Fibroblast of mammary gland (primary cell): ENCODE measurements around the gene REEP6.

Experiments
- DNase-seq: peaks from one replicate; pipeline ENCODE4 v3.0.0-alpha.2; 2010; ENCODE audit warnings: low read depth
- H3K4me3 ChIP-seq: 2 replicates; pipeline ENCODE4 v1.5.1; 2011; ENCODE audit warnings: low read depth, mild to moderate bottlenecking, low read length, moderate library complexity; ENCODE audit not compliant: control insufficient read depth
- TF ChIP-seq, protein P1 (sequence below): conservative IDR thresholded peaks from 2 replicates; pipeline ENCODE4 v1.5.1; 2011; ENCODE audit warnings: low read depth, low read length, inconsistent platforms; ENCODE audit not compliant: control insufficient read depth, insufficient read depth

Gene REEP6

DNA sequence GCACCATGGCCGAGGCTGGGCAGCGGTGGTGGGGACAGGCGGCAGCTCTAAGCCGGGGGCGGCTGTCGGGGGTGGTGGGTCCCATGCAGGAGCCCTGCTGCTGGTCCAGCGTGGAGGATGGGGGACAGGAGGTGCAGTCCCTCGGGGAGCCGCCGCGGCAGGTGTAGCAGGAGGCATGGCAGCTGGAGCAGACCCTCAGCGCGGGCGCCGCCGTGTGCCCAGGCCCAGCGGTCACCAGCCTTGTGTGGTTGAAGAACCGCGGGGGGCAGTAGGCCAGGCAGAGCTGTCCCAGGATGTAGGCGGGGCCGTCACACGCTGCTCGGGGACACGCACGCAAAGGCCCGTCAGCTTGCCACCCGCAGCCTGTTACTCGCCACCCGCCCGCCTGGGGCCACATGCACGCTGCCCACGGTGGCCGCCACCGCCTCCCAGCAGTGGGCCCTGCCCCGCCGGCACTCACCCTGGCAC lies 9.1 kb upstream of the REEP6 start:
- no peak for DNase-seq
- no peak overlapping the region for H3K4me3 ChIP-seq
- TF ChIP-seq, protein P1, sequence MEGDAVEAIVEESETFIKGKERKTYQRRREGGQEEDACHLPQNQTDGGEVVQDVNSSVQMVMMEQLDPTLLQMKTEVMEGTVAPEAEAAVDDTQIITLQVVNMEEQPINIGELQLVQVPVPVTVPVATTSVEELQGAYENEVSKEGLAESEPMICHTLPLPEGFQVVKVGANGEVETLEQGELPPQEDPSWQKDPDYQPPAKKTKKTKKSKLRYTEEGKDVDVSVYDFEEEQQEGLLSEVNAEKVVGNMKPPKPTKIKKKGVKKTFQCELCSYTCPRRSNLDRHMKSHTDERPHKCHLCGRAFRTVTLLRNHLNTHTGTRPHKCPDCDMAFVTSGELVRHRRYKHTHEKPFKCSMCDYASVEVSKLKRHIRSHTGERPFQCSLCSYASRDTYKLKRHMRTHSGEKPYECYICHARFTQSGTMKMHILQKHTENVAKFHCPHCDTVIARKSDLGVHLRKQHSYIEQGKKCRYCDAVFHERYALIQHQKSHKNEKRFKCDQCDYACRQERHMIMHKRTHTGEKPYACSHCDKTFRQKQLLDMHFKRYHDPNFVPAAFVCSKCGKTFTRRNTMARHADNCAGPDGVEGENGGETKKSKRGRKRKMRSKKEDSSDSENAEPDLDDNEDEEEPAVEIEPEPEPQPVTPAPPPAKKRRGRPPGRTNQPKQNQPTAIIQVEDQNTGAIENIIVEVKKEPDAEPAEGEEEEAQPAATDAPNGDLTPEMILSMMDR, result no peak

DNA sequence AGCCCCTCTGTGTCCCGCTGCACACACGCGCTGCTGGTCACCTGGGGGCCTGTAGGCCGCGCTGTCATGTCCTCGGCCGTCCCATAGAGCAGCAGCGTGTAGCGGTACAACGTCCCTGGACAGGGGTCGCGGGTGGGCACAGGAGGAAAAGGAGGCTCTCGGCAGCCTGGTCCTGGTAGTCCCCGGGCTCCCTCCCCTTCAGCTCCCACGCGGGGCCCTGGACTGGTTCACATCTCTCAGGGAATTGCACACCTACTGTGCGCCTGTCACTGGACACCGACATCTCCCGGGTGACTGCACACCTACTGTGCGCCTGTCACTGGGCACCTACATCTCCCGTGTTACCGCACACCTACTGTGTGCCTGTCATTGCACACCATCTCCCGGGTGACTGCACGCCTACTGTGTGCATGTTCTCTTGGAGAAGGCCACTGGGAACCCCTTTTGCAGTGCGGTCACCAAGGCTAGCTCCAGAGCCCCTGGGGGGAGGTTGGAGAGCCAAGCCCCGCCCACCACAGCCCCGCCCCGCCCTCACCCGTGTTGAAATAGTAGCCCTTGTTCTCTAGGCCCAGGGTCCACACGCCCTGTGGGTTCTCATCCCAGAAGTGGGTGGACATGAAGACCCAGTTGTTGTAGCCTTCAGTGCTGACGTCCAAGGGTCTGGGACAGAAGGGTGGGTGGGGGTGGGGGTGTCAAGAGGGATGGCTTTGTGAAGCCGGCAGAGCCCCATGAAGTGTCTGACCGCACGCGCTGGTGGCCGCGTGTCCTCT lies 8.4 kb upstream of the REEP6 start:
- H3K4me3 ChIP-seq, result no peak overlapping the region
- no peak for DNase-seq
- TF ChIP-seq, protein P1, result no peak

DNA sequence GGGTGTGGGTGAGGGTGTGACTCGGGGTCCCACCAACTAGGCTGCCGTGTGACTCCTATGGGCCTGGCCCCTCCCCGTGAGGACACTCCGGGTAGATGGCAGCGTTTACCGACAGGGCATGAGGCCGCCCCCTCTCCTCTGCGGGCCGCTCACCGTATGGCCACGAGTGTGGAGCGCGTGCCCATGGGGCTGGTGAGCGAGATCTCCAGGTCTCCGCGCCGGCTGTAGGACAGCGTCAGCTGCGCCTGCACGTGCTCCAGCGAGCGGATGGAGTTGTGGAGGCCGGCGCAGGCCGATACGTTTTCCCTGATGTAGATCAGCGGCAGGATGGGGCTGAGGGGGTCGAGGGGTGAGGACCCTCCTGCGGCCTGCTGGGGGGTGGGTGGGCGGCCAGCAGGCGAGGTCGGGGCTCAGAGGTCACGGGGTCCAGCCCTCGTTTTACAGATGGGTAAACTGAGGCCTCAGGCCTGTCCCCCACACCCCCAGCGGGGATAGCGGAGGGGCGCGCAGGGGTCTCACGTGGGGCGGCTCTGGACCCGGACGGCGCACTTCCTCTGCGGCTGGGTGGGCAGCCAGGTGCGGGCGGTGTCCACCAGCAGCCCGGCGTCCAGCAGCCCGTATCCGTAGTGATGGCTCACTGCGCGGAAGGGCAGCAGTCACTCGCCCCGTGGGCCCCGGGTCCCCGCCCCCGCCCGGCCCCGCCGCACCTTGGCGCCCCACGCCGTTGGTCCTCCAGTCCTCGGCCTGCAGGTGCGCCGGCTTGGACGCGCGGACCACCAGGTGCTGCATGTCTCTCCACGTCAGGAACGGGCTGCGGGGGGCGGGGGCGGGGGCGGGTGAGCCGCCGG lies 7.6 kb upstream of the REEP6 start:
- no peak for DNase-seq
- TF ChIP-seq, protein P1, result no peak
- no peak overlapping the region for H3K4me3 ChIP-seq

DNA sequence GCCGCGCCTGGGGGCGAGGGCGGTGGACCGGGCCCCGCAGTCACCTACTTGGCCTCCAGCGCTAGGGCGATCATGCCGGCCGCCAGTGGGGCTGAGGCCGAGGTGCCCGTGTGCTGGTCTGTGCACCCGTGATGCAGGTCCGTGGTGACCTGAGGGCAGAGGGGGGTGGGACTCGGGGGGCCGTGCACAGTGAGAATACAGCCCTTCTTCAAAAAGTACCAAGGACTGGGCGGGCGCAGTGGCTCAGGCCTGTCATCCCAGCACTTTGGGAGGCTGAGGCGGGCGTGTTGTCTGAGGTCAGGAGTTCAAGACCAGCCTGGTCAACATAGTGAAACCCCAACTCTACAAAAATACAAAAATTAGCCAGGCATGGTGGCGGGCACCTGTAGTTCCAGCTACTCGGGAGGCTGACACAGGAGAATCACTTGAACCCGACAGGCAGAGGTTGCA lies 7.0 kb upstream of the REEP6 start:
- no peak for DNase-seq

DNA sequence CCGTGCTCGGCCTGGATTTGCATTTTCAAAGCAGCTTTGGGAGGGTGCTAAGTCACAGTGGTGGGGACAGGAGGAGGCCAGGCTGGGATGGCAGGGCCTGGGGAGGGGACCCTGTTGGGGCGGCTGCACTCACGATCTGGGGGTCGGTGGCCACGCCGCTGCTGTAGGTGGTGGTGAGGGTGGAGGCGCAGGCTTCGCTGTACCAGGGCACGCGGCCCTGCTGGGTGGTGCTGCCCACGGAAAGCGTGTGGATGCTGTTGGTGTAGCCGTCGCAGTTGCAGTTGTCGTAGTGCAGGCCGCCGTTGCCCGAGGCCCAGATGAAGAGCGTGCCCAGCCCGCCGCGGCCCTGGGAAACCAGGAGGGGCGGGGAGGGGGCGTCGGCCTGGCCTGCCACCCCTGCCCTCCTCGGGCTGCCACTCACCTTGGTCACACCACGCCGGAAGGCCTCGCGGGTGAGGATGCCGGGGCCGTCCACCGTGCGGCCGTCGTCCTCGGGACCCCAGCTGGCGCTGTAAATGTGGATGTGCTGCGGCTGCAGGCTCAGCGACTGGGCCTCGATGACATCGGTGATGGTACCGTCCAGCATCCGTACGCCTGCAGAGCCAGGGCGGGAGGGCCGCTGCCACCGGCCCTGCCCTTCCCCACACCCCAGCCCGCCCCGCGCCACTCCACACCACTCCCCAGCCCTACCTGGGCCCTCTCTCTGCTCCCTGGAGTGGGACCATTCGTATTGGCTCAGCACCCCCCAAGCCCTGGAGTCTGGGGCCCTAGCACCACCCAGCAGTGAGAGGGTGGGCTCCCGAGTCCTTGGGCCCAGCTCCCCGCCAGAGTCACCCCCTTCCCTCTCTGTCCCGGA lies 4.0 kb upstream of the REEP6 start:
- H3K4me3 ChIP-seq, result no peak overlapping the region

More for the DNA sequence above, 7.0 kb upstream of the REEP6 start:
- TF ChIP-seq, protein P1, result no peak
- no peak overlapping the region for H3K4me3 ChIP-seq

More for the DNA sequence above, 4.0 kb upstream of the REEP6 start:
- DNase-seq, result no peak
- TF ChIP-seq, protein P1, result no peak
